Measurements from ENCODE around the gene PHF21A. TPM values are rescaled to one million over a fixed set of nuclear protein-coding genes. Genes with fewer than 3 reads are reported as not detected.

Gene PHF21A
- total RNA-seq (2013), result 34.0 TPM
- polyA plus RNA-seq, result 10 to 100 TPM in 2 of 3 donors, 1 to 10 TPM in 1; 6.2 to 95.2 (median 14.0) TPM
- 20.9 and 23.1 TPM in 2 replicates for polyA minus RNA-seq
- total RNA-seq, result 10.5 to 66.3 (median 44.8) reads per million in 11 experiments

GRCh38 chr11:46121301-46121723 lies at the start of gene PHF21A:
Gene PHF21A, minus strand, starts transcription at chr11:46121454. Its CDS starts 37,235 bp downstream, at chr11:46084219.
- H3K4me2 ChIP-seq (replicated peaks; ENCODE audit: extremely low read depth, low read length, poor library complexity, severe bottlenecking), result peak within 1 kb of the TSS; percentile 92
- no peaks in the 10 kb centered on the region for H3K36me3 ChIP-seq (replicated peaks in 1 of 2; ENCODE audit: control insufficient read depth in 1 of 2, insufficient read depth in 2 of 2, low read length in 2 of 2)
- WGBS (ENCODE audit: insufficient coverage), result under 1% methylated on average over 41 of the region's 52 CpGs
- Mint-ChIP-seq H3K4me1 (peaks cover 37% of the 10 kb centered on the region), H3K9me3 (peaks cover 0 to 2% (median 0%) of the 10 kb centered on the region in 7 donors), H3K4me3 (peak within 1 kb of the TSS; percentile 94 to 98), H3K27ac (peak within 1 kb of the TSS; percentile 91 to 95 (median 95)), H3K27me3 (ENCODE audit: low read depth in 3 of 3) (peaks cover 0 to 3% (median 0%) of the 10 kb centered on the region in 3 donors), H3K36me3 (peaks cover 3 to 8% of the 10 kb centered on the region in 2 donors)
- H3K27ac ChIP-seq (ENCODE audit: low read depth in 1 of 2, low read length in 2 of 2), result peak within 1 kb of the TSS; percentile 78 to 86
- peak within 1 kb of the TSS; percentile 86 for H2AFZ ChIP-seq (ENCODE audit: insufficient read depth, low read depth, low read length, poor library complexity, severe bottlenecking)
- peak; percentile 74 to 91 (median 87) for DNase-seq
- H4K20me1 ChIP-seq (ENCODE audit: insufficient read depth, low read length), result peaks cover 21% of the 10 kb centered on the region
- peaks cover 47% of the 10 kb centered on the region for H3K79me2 ChIP-seq (ENCODE audit: insufficient read depth, low read length)
- H3K9me3 ChIP-seq (replicated peaks in 1 of 2; ENCODE audit: control insufficient read depth in 1 of 2, insufficient read depth in 1 of 2, low read length in 2 of 2), result no peaks in the 10 kb centered on the region
- intact Hi-C loops (cut with micrococcal nuclease), result loop anchor here (5.0 to 10.0 kb wide), 4 partner anchors 116 to 274 kb away; partner anchors contain the start of genes CRY2 (in 1 of the 2) and DGKZ (in 1 of the 2)
- H3K4me3 ChIP-seq (replicated peaks in 1 of 3; ENCODE audit: low read depth in 2 of 3, low read length in 3 of 3), result peak within 1 kb of the TSS; percentile 68 to 89 (median 70)
- TF ChIP-seq CTCF (IDR thresholded peaks at IDR 0.05), result no peak
- H3K9ac ChIP-seq (ENCODE audit: insufficient read depth, low read length, poor library complexity, severe bottlenecking), result peak within 1 kb of the TSS; percentile 67
- no peaks in the 10 kb centered on the region for H3K27me3 ChIP-seq (ENCODE audit: control insufficient read depth in 2 of 2, insufficient read depth in 2 of 2, low read length in 2 of 2)
- peaks cover 25 to 37% of the 10 kb centered on the region in 2 donors for H3K4me1 ChIP-seq (ENCODE audit: control insufficient read depth in 1 of 2, insufficient read depth in 2 of 2, low read length in 2 of 2)

- Histone ChIP-seq H3K4me2 (replicated peaks; ENCODE audit: extremely low read depth, low read length, poor library complexity, severe bottlenecking) (no peak overlapping the region), H2AFZ (ENCODE audit: insufficient read depth, low read depth, low read length, poor library complexity, severe bottlenecking) (no peak overlapping the region), H3K27ac (ENCODE audit: low read depth in 1 of 2, low read length in 2 of 2) (no peak overlapping the region), H3K4me1 (ENCODE audit: control insufficient read depth in 1 of 2, insufficient read depth in 2 of 2, low read length in 2 of 2) (no peaks in the 10 kb centered on the region), H3K9ac (ENCODE audit: insufficient read depth, low read length, poor library complexity, severe bottlenecking) (no peak overlapping the region), H3K4me3 (replicated peaks in 1 of 3; ENCODE audit: low read depth in 2 of 3, low read length in 3 of 3) (no peak overlapping the region), H4K20me1 (ENCODE audit: insufficient read depth, low read length) (no peaks in the 10 kb centered on the region), H3K79me2 (ENCODE audit: insufficient read depth, low read length) (no peaks in the 10 kb centered on the region), H3K36me3 (replicated peaks in 1 of 2; ENCODE audit: control insufficient read depth in 1 of 2, insufficient read depth in 2 of 2, low read length in 2 of 2) (no peaks in the 10 kb centered on the region), H3K27me3 (ENCODE audit: control insufficient read depth in 2 of 2, insufficient read depth in 2 of 2, low read length in 2 of 2) (no peaks in the 10 kb centered on the region), H3K9me3 (replicated peaks in 1 of 2; ENCODE audit: control insufficient read depth in 1 of 2, insufficient read depth in 1 of 2, low read length in 2 of 2) (no peaks in the 10 kb centered on the region)
- H3K4me1 Mint-ChIP-seq, result no peaks in the 10 kb centered on the region
- no peak overlapping the region for H3K4me3 Mint-ChIP-seq
- intact Hi-C loops (cut with micrococcal nuclease), result no loop called here
- H3K27me3 Mint-ChIP-seq (ENCODE audit: low read depth in 3 of 3), result peaks cover 18 to 24% (median 22%) of the 10 kb centered on the region in 3 donors
- H3K36me3 Mint-ChIP-seq, result no peaks in the 10 kb centered on the region
- H3K27ac Mint-ChIP-seq, result no peak overlapping the region
- DNase-seq, result no peak
- no peak for TF ChIP-seq CTCF (IDR thresholded peaks at IDR 0.05)
- H3K9me3 Mint-ChIP-seq, result peaks cover 2 to 6% (median 3%) of the 10 kb centered on the region in 7 donors
Measured at GRCh38 chr11:46170797-46171196, 49.5 kb upstream of the PHF21A start.

Data from CD14-positive monocyte (primary cell).